Brain microvascular endothelial cell (primary cell): ENCODE data around the gene RPL5.
A peak's percentile ranks its signal among the peaks of the same experiment; 100 is the strongest.

ENCODE experiments used
- DNase-seq: peaks from one replicate; pipeline ENCODE4 v3.0.0-alpha.2; 2020
- H3K27ac ChIP-seq: fragments of 250-450 bp; sonication (Bioruptor Pico); 2 replicates; pipeline ENCODE4 v1.5.1; 2020; ENCODE audit warnings: mild to moderate bottlenecking, moderate library complexity
- H3K27me3 ChIP-seq: fragments of 250-450 bp; sonication (Bioruptor Pico); replicated peaks from 2 replicates; pipeline ENCODE4 v1.5.1; 2020; ENCODE audit warnings: mild to moderate bottlenecking
- H3K36me3 ChIP-seq: fragments of 250-450 bp; sonication (Bioruptor Pico); replicated peaks from 2 replicates; pipeline ENCODE4 v1.5.1; 2020; ENCODE audit warnings: mild to moderate bottlenecking
- H3K4me3 ChIP-seq: 2 replicates; pipeline ENCODE4 v1.5.1; 2011; ENCODE audit warnings: low read depth, mild to moderate bottlenecking, control low read depth, low read length, moderate library complexity
- CTCF ChIP-seq: IDR thresholded peaks from 2 replicates; pipeline ENCODE4 v1.5.1; 2011; ENCODE audit warnings: low read depth, mild to moderate bottlenecking, moderate library complexity, low read length, control low read depth, inconsistent platforms; ENCODE audit errors: missing control alignments
- in situ Hi-C: cut with HindIII; loops from 2 replicates; pipeline ENCODE4 v1.10.0; 2017; ENCODE audit warnings: low sequenced_read_pairs, low pct_ligation_motif_present

RPL5 gene

GRCh38 chr1:92872719-92873118 is 40.9 kb downstream of the RPL5 start:
- H3K27me3 ChIP-seq = no peaks in the 10 kb centered on the region
- no peak overlapping the region for H3K4me3 ChIP-seq
- no peak for DNase-seq
- in situ Hi-C loops = no loop called here
- TF ChIP-seq CTCF = no peak
- no peaks in the 10 kb centered on the region for H3K36me3 ChIP-seq
- H3K27ac ChIP-seq = no peak overlapping the region

- TF ChIP-seq CTCF = no peak
- no peaks in the 10 kb centered on the region for H3K27me3 ChIP-seq
- no peak for DNase-seq
Observed at GRCh38 chr1:92874987-92875386, 43.1 kb downstream of the RPL5 start.

GRCh38 chr1:92876351-92876750 is 44.5 kb downstream of the RPL5 start:
- in situ Hi-C loops = no loop called here

More at GRCh38 chr1:92874987-92875386, 43.1 kb downstream of the RPL5 start:
- in situ Hi-C loops = no loop called here
- Histone ChIP-seq H3K4me3 (no peak overlapping the region), H3K27ac (no peak overlapping the region), H3K36me3 (no peaks in the 10 kb centered on the region)

GRCh38 chr1:92877081-92877711 is 45.4 kb downstream of the RPL5 start:
- H3K27ac ChIP-seq = no peak overlapping the region
- no peaks in the 10 kb centered on the region for H3K27me3 ChIP-seq

More at GRCh38 chr1:92876351-92876750, 44.5 kb downstream of the RPL5 start:
- H3K27me3 ChIP-seq = no peaks in the 10 kb centered on the region
- no peak for DNase-seq
- no peak for TF ChIP-seq CTCF
- H3K27ac ChIP-seq = no peak overlapping the region
- H3K4me3 ChIP-seq = no peak overlapping the region
- H3K36me3 ChIP-seq = no peaks in the 10 kb centered on the region

GRCh38 chr1:92877792-92878191 is 46.0 kb downstream of the RPL5 start:
- in situ Hi-C loops = no loop called here
- Histone ChIP-seq H3K36me3 (no peaks in the 10 kb centered on the region), H3K4me3 (no peak overlapping the region), H3K27me3 (no peaks in the 10 kb centered on the region), H3K27ac (no peak overlapping the region)
- peak; percentile 5 for DNase-seq
- no peak for TF ChIP-seq CTCF

More at GRCh38 chr1:92877081-92877711, 45.4 kb downstream of the RPL5 start:
- Histone ChIP-seq H3K36me3 (no peaks in the 10 kb centered on the region), H3K4me3 (no peak overlapping the region)
- in situ Hi-C loops = no loop called here
- no peak for TF ChIP-seq CTCF
- DNase-seq = no peak
